ENCODE results near the gene APOL4.
"Not testable (repeated sequence)": the region's sequence is repeated elsewhere in the genome, so short reads cannot be mapped to it uniquely, and the experiment has no call there.

The APOL4 gene

GRCh38 chr22:36208162-36208765 lies 6.7 kb upstream of the APOL4 start:
- TF ChIP-seq, protein P1, sequence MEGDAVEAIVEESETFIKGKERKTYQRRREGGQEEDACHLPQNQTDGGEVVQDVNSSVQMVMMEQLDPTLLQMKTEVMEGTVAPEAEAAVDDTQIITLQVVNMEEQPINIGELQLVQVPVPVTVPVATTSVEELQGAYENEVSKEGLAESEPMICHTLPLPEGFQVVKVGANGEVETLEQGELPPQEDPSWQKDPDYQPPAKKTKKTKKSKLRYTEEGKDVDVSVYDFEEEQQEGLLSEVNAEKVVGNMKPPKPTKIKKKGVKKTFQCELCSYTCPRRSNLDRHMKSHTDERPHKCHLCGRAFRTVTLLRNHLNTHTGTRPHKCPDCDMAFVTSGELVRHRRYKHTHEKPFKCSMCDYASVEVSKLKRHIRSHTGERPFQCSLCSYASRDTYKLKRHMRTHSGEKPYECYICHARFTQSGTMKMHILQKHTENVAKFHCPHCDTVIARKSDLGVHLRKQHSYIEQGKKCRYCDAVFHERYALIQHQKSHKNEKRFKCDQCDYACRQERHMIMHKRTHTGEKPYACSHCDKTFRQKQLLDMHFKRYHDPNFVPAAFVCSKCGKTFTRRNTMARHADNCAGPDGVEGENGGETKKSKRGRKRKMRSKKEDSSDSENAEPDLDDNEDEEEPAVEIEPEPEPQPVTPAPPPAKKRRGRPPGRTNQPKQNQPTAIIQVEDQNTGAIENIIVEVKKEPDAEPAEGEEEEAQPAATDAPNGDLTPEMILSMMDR (IDR thresholded peaks at IDR 0.05; ENCODE audit: low read depth, low read length, missing control alignments) = no peak
- no peak overlapping the region for H3K4me3 ChIP-seq (ENCODE audit: low read depth, low read length)
- H3K27ac ChIP-seq = no peak overlapping the region
- in situ Hi-C loops (cut with HindIII; ENCODE audit: low pct_ligation_motif_present, low sequenced_read_pairs) = no loop called here
- H3K36me3 ChIP-seq (replicated peaks) = no peaks in the 10 kb centered on the region
- DNase-seq = no peak
- H3K27me3 ChIP-seq (replicated peaks) = no peaks in the 10 kb centered on the region

GRCh38 chr22:36206255-36206654 lies 4.6 kb upstream of the APOL4 start:
- in situ Hi-C loops (cut with HindIII; ENCODE audit: low pct_ligation_motif_present, low sequenced_read_pairs) = no loop called here
- Histone ChIP-seq H3K4me3 (ENCODE audit: low read depth, low read length) (no peak overlapping the region), H3K36me3 (replicated peaks) (no peaks in the 10 kb centered on the region), H3K27me3 (replicated peaks) (no peaks in the 10 kb centered on the region), H3K27ac (no peak overlapping the region)
- TF ChIP-seq, protein P1 (IDR thresholded peaks at IDR 0.05; ENCODE audit: low read depth, low read length, missing control alignments) = no peak
- no peak for DNase-seq

DNA sequence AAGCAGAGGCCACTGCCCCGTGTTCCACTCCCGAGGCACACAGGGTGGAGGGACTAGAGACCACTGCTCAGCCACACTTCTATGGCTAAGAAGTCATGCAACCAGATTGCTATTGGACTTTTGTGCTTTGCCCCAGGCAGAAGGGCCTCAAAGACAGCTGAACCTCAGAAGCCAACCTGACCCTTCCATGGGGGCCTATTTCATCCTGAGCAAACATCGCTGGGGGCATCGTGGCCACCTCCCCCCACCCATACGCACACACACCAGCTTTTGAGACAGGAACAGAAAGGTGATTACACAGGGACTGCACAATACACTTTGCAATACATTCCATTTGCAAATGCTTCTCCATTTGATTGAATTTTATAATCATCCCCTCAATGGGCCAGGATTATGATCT lies 4.0 kb upstream of the APOL4 start:
- H3K27me3 ChIP-seq (replicated peaks); H3K27ac ChIP-seq; DNase-seq; H3K36me3 ChIP-seq (replicated peaks); H3K4me3 ChIP-seq (ENCODE audit: low read depth, low read length); in situ Hi-C loops (cut with HindIII; ENCODE audit: low pct_ligation_motif_present, low sequenced_read_pairs): not testable (repeated sequence)

GRCh38 chr22:36204632-36205015 lies 3.0 kb upstream of the APOL4 start:
- DNase-seq = no peak
- Histone ChIP-seq H3K36me3 (replicated peaks) (no peaks in the 10 kb centered on the region), H3K27ac (no peak overlapping the region), H3K27me3 (replicated peaks) (no peaks in the 10 kb centered on the region), H3K4me3 (ENCODE audit: low read depth, low read length) (no peak overlapping the region)
- TF ChIP-seq, protein P1 (IDR thresholded peaks at IDR 0.05; ENCODE audit: low read depth, low read length, missing control alignments) = no peak
- in situ Hi-C loops (cut with HindIII; ENCODE audit: low pct_ligation_motif_present, low sequenced_read_pairs) = no loop called here

- TF ChIP-seq, protein P1 (IDR thresholded peaks at IDR 0.05; ENCODE audit: low read depth, low read length, missing control alignments) = no peak
- no peak overlapping the region for H3K4me3 ChIP-seq (ENCODE audit: low read depth, low read length)
- no peaks in the 10 kb centered on the region for H3K36me3 ChIP-seq (replicated peaks)
- no peaks in the 10 kb centered on the region for H3K27me3 ChIP-seq (replicated peaks)
- no peak for DNase-seq
- in situ Hi-C loops (cut with HindIII; ENCODE audit: low pct_ligation_motif_present, low sequenced_read_pairs) = no loop called here
- H3K27ac ChIP-seq = no peak overlapping the region
Measured at GRCh38 chr22:36204001-36204631, 2.5 kb upstream of the APOL4 start.

GRCh38 chr22:36203441-36203840 lies 1.8 kb upstream of the APOL4 start:
- DNase-seq; in situ Hi-C loops (cut with HindIII; ENCODE audit: low pct_ligation_motif_present, low sequenced_read_pairs); H3K27me3 ChIP-seq (replicated peaks): not testable (repeated sequence)

GRCh38 chr22:36202906-36203305 lies 1.3 kb upstream of the APOL4 start:
- DNase-seq; H3K36me3 ChIP-seq (replicated peaks); H3K4me3 ChIP-seq (ENCODE audit: low read depth, low read length); in situ Hi-C loops (cut with HindIII; ENCODE audit: low pct_ligation_motif_present, low sequenced_read_pairs); H3K27ac ChIP-seq; H3K27me3 ChIP-seq (replicated peaks): not testable (repeated sequence)

More at GRCh38 chr22:36203441-36203840, 1.8 kb upstream of the APOL4 start:
- not testable (repeated sequence) for H3K36me3 ChIP-seq (replicated peaks); H3K4me3 ChIP-seq (ENCODE audit: low read depth, low read length); H3K27ac ChIP-seq

GRCh38 chr22:36201025-36201424 lies 584 bp downstream of the APOL4 start:
- H3K36me3 ChIP-seq (replicated peaks); in situ Hi-C loops (cut with HindIII; ENCODE audit: low pct_ligation_motif_present, low sequenced_read_pairs); H3K27ac ChIP-seq; H3K27me3 ChIP-seq (replicated peaks); DNase-seq; H3K4me3 ChIP-seq (ENCODE audit: low read depth, low read length): not testable (repeated sequence)

Measured in brain microvascular endothelial cell (primary cell).